ENCODE measurements around the gene SHISA9.

GRCh38 chr16:13046061-13046821 is 144.8 kb downstream of the SHISA9 start:
- TF ChIP-seq ISL1 (CRISPR knock-in tag; IDR thresholded peaks at IDR 0.05) = no peak
- TF ChIP-seq, protein P1, sequence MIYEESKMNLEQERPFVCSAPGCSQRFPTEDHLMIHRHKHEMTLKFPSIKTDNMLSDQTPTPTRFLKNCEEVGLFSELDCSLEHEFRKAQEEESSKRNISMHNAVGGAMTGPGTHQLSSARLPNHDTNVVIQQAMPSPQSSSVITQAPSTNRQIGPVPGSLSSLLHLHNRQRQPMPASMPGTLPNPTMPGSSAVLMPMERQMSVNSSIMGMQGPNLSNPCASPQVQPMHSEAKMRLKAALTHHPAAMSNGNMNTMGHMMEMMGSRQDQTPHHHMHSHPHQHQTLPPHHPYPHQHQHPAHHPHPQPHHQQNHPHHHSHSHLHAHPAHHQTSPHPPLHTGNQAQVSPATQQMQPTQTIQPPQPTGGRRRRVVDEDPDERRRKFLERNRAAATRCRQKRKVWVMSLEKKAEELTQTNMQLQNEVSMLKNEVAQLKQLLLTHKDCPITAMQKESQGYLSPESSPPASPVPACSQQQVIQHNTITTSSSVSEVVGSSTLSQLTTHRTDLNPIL (CRISPR knock-in tag; IDR thresholded peaks at IDR 0.05; ENCODE audit: low read depth) = no peak
- TF ChIP-seq ZFP30 (CRISPR knock-in tag; IDR thresholded peaks at IDR 0.05) = no peak
- TF ChIP-seq GLIS3 (CRISPR knock-in tag; IDR thresholded peaks at IDR 0.05) = no peak
- no peak for TF ChIP-seq POU6F1 (CRISPR knock-in tag; IDR thresholded peaks at IDR 0.05; ENCODE audit: borderline replicate concordance, low read depth)
- TF ChIP-seq PATZ1 (CRISPR knock-in tag; IDR thresholded peaks at IDR 0.05; ENCODE audit: borderline replicate concordance) = no peak
- no peak for TF ChIP-seq ARNTL (CRISPR knock-in tag; IDR thresholded peaks at IDR 0.05; ENCODE audit: borderline replicate concordance, low read depth)
- TF ChIP-seq BACH2 (CRISPR knock-in tag; IDR thresholded peaks at IDR 0.05; ENCODE audit: borderline replicate concordance) = no peak
- TF ChIP-seq CSDC2 (CRISPR knock-in tag; IDR thresholded peaks at IDR 0.05) = no peak
- no peak for TF ChIP-seq ZFP3 (CRISPR knock-in tag; IDR thresholded peaks at IDR 0.05)
- no peak for TF ChIP-seq PPARA (CRISPR knock-in tag; IDR thresholded peaks at IDR 0.05; ENCODE audit: borderline replicate concordance)
